Activated naive CD8-positive, alpha-beta T cell treated with anti-CD3 and anti-CD28 coated beads, Interleukin-2, amount 50 U/mL, for 16 hours (primary cell): Measurements from ENCODE around the gene KRT81.
"Not testable (repeated sequence)": the region's sequence is repeated elsewhere in the genome, so short reads cannot be mapped to it uniquely, and the experiment has no call there.

ENCODE experiments used
- DNase-seq: peaks from one replicate; pipeline ENCODE4 v3.0.0-alpha.2; 2020; ENCODE audit warnings: low read depth, low spot score

The KRT81 gene

GRCh38 chr12:52253391-52254179 is 37.7 kb downstream of the KRT81 start:
- DNase-seq: no peak

- no peak for DNase-seq
These were observed 38.5 kb downstream of the KRT81 start for GRCh38 chr12:52252728-52253343.

GRCh38 chr12:52252175-52252615 is 39.1 kb downstream of the KRT81 start:
- not testable (repeated sequence) for DNase-seq

GRCh38 chr12:52251367-52252051 is 39.8 kb downstream of the KRT81 start:
- no peak for DNase-seq

GRCh38 chr12:52250048-52250990 is 41.0 kb downstream of the KRT81 start:
- DNase-seq: no peak

- no peak for DNase-seq
These were observed 41.8 kb downstream of the KRT81 start for GRCh38 chr12:52249511-52250047.

GRCh38 chr12:52248541-52249461 is 42.5 kb downstream of the KRT81 start:
- DNase-seq: no peak

GRCh38 chr12:52247622-52248540 is 43.5 kb downstream of the KRT81 start:
- no peak for DNase-seq

GRCh38 chr12:52246720-52247621 is 44.4 kb downstream of the KRT81 start:
- no peak for DNase-seq

- no peak for DNase-seq
These were observed 45.3 kb downstream of the KRT81 start for GRCh38 chr12:52245962-52246569.

GRCh38 chr12:52245259-52245961 is 45.9 kb downstream of the KRT81 start:
- DNase-seq: no peak

- DNase-seq: no peak
These were observed 46.7 kb downstream of the KRT81 start for GRCh38 chr12:52244615-52244994.

GRCh38 chr12:52243856-52244614 is 47.3 kb downstream of the KRT81 start:
- DNase-seq: peak; percentile 52

- DNase-seq: no peak
These were observed 48.0 kb downstream of the KRT81 start for GRCh38 chr12:52243259-52243855.

GRCh38 chr12:52242442-52243258 is 48.7 kb downstream of the KRT81 start:
- DNase-seq: no peak
